Activated T-cell treated with anti-CD3 and anti-CD28 coated beads, Interleukin-2, amount 50 U/mL, for 4 hours (primary cell): ENCODE data around the gene TNFSF11. TPM values are rescaled to one million over a fixed set of nuclear protein-coding genes. Genes with fewer than 3 reads are reported as not detected.

Experiments used
- ATAC-seq, 2 donors: fragments of 200-7000 bp; cut with Tn5 transposase; one replicate each; pipeline ENCODE4 v1.10.0; 2021
- DNase-seq: peaks from one replicate; pipeline ENCODE4 v3.0.0-alpha.2; 2020
- H3K27me3 Mint-ChIP-seq: one replicate; pipeline ENCODE4 v1.8.0; 2021; ENCODE audit warnings: low read depth, mixed read lengths
- H3K36me3 Mint-ChIP-seq: one replicate; pipeline ENCODE4 v1.8.0; 2022; ENCODE audit warnings: mixed read lengths; ENCODE audit not compliant: insufficient read depth
- H3K4me1 Mint-ChIP-seq: one replicate; pipeline ENCODE4 v1.8.0; 2021; ENCODE audit warnings: low read depth, mixed read lengths
- H3K4me3 Mint-ChIP-seq: one replicate; pipeline ENCODE4 v1.8.0; 2021; ENCODE audit warnings: mild to moderate bottlenecking, moderate library complexity, mixed read lengths
- H3K9me3 Mint-ChIP-seq: one replicate; pipeline ENCODE4 v1.8.0; 2021; ENCODE audit warnings: mixed read lengths
- total RNA-seq, 3 donors: library from RNA; stranded (reverse); gene quantifications; one replicate each; pipeline ENCODE4 v1.2.1, GENCODE V29; 2021

Gene TNFSF11
- total RNA-seq, 3 donors from 2014 or later, result 5.7 to 26.4 (median 8.5) TPM

DNA sequence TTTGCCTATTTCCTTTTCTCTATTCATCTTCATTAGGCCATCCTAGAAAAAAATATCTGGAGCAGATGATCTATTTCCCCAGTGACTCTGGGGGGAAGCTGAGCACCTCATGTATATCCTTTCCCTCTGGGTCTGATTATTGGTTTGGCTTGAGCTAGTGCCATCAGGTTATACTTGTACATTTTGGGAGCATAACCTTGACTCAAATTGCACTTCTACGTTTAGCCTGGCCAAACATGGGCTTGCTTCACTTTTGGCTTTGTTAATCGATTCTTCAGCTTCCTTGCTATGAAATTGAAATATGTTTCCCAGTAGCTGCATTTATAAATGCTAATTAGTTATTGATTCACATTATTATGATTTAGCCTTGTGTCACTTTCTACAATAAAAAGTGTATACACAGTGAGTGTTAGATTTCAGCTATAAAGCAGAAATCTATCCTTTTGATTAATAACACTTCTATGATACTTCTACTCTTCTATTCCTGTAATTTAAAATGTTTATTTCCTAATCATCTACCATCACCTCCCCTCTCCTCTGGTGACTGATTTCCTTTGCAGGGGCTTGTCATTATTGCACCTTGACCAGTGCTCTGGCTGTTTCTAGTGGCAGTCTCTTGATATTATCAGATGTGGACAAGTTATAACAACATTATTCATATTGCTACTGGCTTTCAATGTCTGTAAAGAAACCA lies 37.3 kb downstream of the TNFSF11 start:
- Mint-ChIP-seq H3K9me3 (no peaks in the 10 kb centered on the region), H3K36me3 (no peaks in the 10 kb centered on the region), H3K4me3 (no peak overlapping the region), H3K27me3 (peaks cover 1% of the 10 kb centered on the region), H3K4me1 (no peaks in the 10 kb centered on the region)
- DNase-seq, result no peak
- ATAC-seq, result no peak

DNA sequence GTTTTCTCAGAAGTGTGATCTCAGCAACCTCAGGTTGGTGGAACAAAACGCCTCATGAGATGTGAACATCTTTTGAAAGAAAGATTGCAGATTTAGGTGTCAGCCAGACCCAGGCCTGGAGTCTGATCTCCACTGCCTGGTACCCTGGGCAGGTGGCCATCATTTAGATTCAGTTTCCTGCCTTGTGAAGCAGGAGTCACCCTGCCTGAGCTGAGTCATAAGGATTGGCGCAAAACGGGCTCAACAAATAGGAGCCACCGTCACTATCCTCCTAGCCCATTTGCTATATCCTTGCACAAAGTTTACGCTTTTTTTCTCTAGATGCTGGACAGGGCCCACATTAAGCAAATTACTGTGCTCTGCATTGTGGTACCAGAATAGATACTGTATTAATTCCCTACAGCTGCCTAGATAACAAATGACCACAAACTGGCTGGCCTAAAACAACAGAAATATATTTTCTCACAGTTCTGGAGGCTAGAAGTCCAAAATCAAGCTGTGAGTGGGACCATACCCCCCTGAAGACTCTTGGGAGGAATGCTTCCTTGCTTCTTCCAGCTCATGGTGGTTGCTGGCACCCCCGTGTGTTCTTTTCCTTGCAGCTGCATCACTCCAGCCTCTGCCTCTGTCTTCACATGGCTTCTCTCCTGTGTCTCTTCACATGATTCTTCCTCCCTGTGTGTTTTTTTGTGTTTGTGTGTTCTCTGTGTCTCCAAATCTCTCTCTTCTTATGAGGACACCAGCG lies 38.2 kb downstream of the TNFSF11 start:
- H3K36me3 Mint-ChIP-seq, result no peaks in the 10 kb centered on the region
- ATAC-seq (no peak), DNase-seq (no peak)
- H3K4me1 Mint-ChIP-seq, result no peaks in the 10 kb centered on the region
- no peak overlapping the region for H3K4me3 Mint-ChIP-seq
- H3K9me3 Mint-ChIP-seq, result no peaks in the 10 kb centered on the region
- peaks cover 1% of the 10 kb centered on the region for H3K27me3 Mint-ChIP-seq

DNA sequence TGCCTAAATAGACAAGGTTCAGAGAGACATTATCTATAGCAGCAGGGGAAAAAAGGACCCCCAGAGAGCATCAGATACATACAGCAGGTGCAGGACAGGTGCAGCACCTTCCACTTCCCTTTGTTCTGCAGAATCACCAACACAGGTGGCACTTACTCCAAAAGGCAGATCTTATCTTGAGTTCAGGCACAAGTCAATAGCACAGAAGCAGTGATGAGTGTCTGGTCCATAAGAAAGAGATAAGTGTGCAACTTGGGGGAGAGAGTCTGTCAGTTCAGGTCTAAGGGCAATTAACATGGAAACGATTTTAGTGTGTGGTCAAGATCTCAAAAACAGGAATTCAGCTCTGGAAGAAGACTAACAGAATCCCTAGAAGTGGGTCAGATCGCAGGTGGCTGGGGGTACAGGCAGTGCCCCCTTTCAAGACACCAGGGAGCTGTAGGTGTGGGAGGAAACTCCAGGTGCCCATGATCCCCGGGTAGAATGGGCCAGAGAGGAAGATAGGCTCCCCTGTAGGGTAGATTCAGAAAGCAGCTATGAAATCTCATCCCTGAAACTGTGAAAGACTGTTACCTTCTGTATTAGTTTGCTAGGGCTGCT lies 40.6 kb downstream of the TNFSF11 start:
- Mint-ChIP-seq H3K27me3 (peaks cover under 1% of the 10 kb centered on the region), H3K4me1 (no peaks in the 10 kb centered on the region), H3K36me3 (no peaks in the 10 kb centered on the region), H3K4me3 (no peak overlapping the region), H3K9me3 (no peaks in the 10 kb centered on the region)
- no peak for ATAC-seq
- no peak for DNase-seq

DNA sequence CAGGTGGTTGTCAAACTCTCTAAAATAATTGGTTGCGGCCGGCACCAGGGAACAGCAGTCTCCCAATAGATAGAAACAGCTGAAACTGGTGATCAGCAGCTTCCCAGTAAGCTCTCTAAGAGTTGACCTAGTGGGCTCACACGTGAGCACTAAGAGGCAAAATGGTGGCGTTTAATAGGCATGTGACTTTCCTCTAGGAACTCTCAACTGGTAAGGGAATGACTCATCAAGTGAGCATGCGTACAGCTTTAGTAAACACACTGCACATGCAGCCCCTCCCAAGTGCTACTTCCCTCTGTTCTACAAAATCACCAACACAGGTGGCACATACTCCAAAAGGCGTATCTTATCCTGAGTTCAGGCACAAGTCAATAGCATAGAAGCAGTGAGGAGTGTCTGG lies 41.7 kb downstream of the TNFSF11 start:
- no peak overlapping the region for H3K4me3 Mint-ChIP-seq
- ATAC-seq, result no peak
- H3K27me3 Mint-ChIP-seq, result no peaks in the 10 kb centered on the region

DNA sequence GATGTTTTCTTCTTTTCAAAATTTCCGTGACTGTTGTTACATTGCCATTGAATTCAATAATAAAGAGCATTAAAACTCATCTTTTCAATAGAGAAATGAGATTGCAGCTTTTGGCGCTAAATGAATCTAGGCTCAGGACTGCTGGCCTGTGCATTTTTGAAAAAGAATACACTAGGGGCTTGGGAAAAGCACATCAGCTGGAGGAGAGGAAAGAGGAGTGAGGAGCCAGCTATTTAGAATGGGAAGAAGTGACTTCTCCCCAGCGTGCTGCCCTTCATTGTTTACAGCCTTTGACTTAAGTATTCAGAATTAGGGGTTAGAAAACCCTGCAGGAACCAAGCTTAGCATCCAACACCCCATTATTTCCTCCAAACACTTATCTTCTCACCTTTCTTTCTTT lies 43.3 kb downstream of the TNFSF11 start:
- no peak for ATAC-seq
- no peak overlapping the region for H3K4me3 Mint-ChIP-seq
- no peak for DNase-seq
- no peaks in the 10 kb centered on the region for H3K27me3 Mint-ChIP-seq
- no peaks in the 10 kb centered on the region for H3K4me1 Mint-ChIP-seq
- H3K9me3 Mint-ChIP-seq, result no peaks in the 10 kb centered on the region
- H3K36me3 Mint-ChIP-seq, result no peaks in the 10 kb centered on the region

More for the DNA sequence above, 41.7 kb downstream of the TNFSF11 start:
- Mint-ChIP-seq H3K36me3 (no peaks in the 10 kb centered on the region), H3K4me1 (no peaks in the 10 kb centered on the region), H3K9me3 (no peaks in the 10 kb centered on the region)
- no peak for DNase-seq

DNA sequence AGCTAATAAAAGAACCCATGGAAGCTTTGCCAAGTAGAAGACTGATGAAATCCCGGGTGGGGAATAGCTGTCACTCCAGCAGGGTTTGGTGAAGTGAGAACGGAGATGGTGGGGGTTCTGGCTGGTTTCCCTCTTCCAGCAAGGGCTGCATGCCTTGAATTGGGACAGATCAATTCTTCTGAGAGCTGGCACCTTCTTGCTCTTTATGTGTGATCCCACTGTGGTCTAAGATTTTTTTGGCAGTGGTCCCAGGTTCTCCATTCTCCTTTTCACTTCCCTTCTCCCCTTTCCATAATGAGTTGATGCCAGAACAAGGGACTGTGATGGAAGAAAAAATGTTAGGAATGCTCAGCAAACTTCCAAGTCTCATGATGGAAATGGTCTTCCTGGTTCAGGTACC lies 50.0 kb downstream of the TNFSF11 start:
- DNase-seq (no peak), ATAC-seq (no peak)
- Mint-ChIP-seq H3K4me3 (no peak overlapping the region), H3K27me3 (peaks cover 5% of the 10 kb centered on the region), H3K36me3 (no peaks in the 10 kb centered on the region), H3K4me1 (no peaks in the 10 kb centered on the region), H3K9me3 (no peaks in the 10 kb centered on the region)

DNA sequence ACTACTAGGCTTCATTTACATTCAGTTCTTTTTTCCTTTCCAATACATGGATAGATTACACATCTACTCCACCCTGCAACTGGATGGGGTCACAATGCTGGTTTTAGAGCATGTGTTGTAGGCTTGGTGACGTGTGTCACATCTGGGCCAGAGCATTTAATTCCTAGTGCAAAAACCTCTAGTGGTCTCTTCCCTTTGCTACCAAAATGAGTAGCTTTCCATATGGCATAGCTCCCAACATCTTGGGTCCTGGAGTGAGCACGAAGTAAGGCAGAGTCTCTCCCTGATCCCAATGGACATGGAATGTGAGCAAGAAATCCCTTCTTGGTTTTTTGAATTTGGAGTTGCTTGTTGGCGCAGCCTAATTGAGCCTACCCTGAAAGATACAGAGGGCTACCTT lies 51.7 kb downstream of the TNFSF11 start:
- DNase-seq (no peak), ATAC-seq (no peak)
- Mint-ChIP-seq H3K4me3 (no peak overlapping the region), H3K4me1 (no peaks in the 10 kb centered on the region), H3K36me3 (no peaks in the 10 kb centered on the region), H3K9me3 (no peaks in the 10 kb centered on the region), H3K27me3 (peaks cover 5% of the 10 kb centered on the region)

DNA sequence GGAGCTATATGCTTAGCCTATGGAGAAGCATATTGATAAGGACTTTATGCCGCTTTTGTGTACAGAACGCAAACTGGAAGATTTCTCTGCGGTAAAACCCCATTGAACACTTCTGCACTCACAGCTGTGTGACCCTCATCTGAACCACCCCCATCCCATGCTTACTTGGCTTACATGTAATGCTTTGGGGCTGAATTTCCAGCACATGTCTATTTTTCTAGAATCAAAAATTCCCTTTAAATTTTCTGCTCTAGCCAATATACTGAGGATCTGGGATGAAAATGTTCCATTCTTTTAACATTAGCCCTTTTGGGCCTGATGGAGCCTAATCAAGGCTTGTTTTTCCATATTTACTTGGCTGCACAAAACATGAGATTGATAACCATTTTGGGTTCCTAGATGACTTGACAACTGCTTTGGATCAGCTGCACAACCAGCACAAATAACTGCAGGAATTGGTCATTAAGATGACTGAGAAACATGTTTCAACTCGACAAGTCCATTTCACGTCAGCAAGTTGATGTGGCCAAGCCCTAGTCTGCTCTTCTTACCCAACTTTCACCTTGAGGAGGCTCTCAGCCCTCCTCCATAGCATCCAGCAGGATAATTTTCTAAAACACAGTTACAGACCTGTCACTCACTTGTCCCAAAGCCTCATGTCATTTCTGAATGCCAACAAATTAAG lies 52.4 kb downstream of the TNFSF11 start:
- H3K4me1 Mint-ChIP-seq, result no peaks in the 10 kb centered on the region
- H3K36me3 Mint-ChIP-seq, result no peaks in the 10 kb centered on the region
- ATAC-seq, result no peak
- no peaks in the 10 kb centered on the region for H3K9me3 Mint-ChIP-seq
- H3K27me3 Mint-ChIP-seq, result peaks cover 5% of the 10 kb centered on the region
- DNase-seq, result no peak
- no peak overlapping the region for H3K4me3 Mint-ChIP-seq

DNA sequence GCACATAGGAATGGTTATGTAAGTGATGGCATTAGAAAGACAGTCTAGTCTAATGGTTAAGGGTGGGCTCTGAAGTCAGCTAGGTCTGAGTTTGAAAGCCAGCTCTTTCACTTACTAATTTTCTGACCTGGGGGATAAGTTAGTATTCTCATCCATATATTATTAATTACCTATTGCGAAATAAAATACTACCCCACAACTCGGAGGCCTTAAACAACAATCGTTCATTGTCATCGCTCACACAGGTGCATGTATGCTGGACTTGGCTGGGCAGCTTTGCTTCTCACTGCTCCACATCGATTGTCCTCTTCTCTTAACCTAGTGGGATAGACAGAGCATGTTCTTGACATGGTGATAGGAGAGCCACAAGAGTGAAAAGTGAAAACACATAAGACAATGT lies 54.7 kb downstream of the TNFSF11 start:
- no peak for ATAC-seq
- H3K4me3 Mint-ChIP-seq, result no peak overlapping the region
- no peaks in the 10 kb centered on the region for H3K36me3 Mint-ChIP-seq
- no peak for DNase-seq
- no peaks in the 10 kb centered on the region for H3K4me1 Mint-ChIP-seq
- peaks cover 5% of the 10 kb centered on the region for H3K27me3 Mint-ChIP-seq
- no peaks in the 10 kb centered on the region for H3K9me3 Mint-ChIP-seq

DNA sequence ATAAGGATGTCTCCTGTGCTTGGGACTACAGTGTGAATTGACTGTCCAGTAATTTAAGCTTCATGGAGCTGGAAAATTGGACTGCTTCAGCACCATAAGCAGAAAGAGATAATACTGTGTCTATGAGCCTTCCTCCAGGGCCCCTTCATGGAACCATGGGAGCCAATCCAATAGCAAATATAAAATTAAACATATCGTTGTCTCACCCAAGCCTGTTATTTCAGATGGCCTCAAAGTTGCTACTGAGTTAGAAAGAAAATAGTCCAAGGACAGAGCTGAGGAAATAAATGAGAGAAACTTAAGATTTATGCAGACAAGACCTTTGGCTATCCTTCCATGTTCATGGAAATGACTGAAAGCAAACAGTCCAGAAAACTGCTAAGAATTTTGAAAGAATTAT lies 57.2 kb downstream of the TNFSF11 start:
- no peaks in the 10 kb centered on the region for H3K4me1 Mint-ChIP-seq
- DNase-seq, result no peak
- H3K4me3 Mint-ChIP-seq, result no peak overlapping the region
- no peaks in the 10 kb centered on the region for H3K27me3 Mint-ChIP-seq
- H3K36me3 Mint-ChIP-seq, result no peaks in the 10 kb centered on the region
- ATAC-seq, result no peak
- no peaks in the 10 kb centered on the region for H3K9me3 Mint-ChIP-seq

DNA sequence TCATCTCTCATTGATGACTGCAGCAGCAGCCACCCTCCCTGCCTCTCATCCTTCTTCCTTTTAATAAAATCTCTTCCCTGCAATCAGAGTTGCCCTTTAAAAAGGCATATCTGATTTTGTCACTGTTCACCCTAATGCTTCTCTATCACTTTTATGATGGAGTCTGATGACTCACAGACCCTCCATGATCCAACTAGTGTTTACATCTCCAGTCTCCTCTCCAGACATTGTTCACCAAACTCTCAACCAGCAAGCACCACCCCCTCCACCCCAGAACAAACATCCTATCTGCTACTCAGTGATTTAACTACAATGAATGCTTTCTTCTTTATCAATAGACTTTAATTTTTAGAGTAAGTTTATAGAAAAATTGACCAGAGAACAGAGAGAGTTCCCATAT lies 59.5 kb downstream of the TNFSF11 start:
- Mint-ChIP-seq H3K4me1 (no peaks in the 10 kb centered on the region), H3K4me3 (no peak overlapping the region), H3K9me3 (no peaks in the 10 kb centered on the region), H3K36me3 (no peaks in the 10 kb centered on the region), H3K27me3 (peaks cover 2% of the 10 kb centered on the region)
- DNase-seq (no peak), ATAC-seq (no peak)

DNA sequence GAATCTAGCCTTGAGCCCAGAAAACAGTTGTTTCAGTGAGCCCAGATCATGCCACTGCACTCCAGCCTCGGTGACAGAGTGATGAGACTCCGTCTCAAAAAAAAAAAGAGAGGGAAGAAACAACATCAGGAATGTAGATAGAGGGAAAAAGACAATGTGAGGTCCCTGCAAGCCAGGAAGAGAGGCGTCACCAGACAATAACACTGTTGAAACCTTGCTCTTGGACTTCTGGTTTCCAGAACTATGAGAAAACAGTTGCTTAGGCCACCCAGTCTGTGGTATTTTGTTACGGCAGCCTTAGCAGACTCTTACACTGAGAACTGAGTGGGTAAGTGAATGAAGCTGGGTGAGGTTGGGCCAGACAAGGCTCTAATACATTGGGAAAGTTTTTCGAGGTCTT lies 64.1 kb downstream of the TNFSF11 start:
- Mint-ChIP-seq H3K27me3 (peaks cover 7% of the 10 kb centered on the region), H3K4me1 (no peaks in the 10 kb centered on the region), H3K36me3 (no peaks in the 10 kb centered on the region), H3K9me3 (peaks cover 8% of the 10 kb centered on the region), H3K4me3 (no peak overlapping the region)
- no peak for ATAC-seq
- DNase-seq, result no peak

DNA sequence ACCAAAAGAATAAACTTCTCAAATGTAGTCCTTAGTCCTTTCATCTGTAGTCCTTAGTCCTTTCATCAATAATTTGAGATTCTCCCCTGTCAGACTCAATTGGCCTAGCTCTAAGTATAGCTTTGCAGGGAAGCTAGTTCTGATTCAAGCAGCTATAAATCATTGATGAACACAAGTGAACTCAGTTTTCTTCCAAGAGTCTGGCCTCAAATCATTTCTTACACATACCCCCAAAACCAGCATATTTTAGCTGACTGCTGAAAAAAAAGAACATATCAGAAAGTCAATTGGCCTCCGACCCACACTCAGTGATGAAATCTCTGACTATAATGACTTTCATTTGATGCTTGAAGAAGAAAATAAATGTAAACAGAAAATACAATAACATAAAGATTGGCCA lies 64.9 kb downstream of the TNFSF11 start:
- no peak overlapping the region for H3K4me3 Mint-ChIP-seq

DNA sequence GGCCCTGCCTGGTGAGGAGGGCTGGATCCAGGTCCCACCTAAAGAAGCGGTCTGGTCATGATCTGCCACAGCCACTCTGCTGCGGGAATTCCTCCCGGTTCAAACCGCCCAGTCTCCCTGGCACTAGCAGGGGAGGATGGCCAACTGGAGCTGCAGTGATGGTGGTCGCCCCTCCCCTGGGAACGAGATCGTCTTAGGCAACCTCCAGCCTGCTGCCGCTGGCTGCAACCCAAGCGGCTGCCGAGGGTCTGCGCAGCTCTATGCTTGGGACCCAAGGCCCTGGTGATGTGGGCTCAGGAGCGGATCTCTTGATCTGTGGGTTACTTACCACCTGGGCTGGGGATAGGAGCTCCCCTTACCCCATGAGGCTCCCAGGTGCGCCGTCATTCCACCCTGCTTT lies 69.1 kb downstream of the TNFSF11 start:
- Mint-ChIP-seq H3K9me3 (peaks cover 8% of the 10 kb centered on the region), H3K27me3 (peaks cover 5% of the 10 kb centered on the region), H3K4me3 (no peak overlapping the region), H3K36me3 (no peaks in the 10 kb centered on the region), H3K4me1 (no peaks in the 10 kb centered on the region)
- ATAC-seq (no peak), DNase-seq (no peak)

More for the DNA sequence above, 64.9 kb downstream of the TNFSF11 start:
- DNase-seq (no peak), ATAC-seq (no peak)
- H3K27me3 Mint-ChIP-seq, result peaks cover 7% of the 10 kb centered on the region
- H3K9me3 Mint-ChIP-seq, result peaks cover 8% of the 10 kb centered on the region
- H3K36me3 Mint-ChIP-seq, result no peaks in the 10 kb centered on the region
- H3K4me1 Mint-ChIP-seq, result no peaks in the 10 kb centered on the region
